ENCODE results near the gene PPFIA4. TPM values are rescaled to one million over a fixed set of nuclear protein-coding genes. Genes with fewer than 3 reads are reported as not detected.
A peak's percentile ranks its signal among the peaks of the same experiment; 100 is the strongest.

The PPFIA4 gene
- total and polyA plus RNA-seq, 7 donors, result 8.3 to 99.8 (median 29.1) TPM

DNA sequence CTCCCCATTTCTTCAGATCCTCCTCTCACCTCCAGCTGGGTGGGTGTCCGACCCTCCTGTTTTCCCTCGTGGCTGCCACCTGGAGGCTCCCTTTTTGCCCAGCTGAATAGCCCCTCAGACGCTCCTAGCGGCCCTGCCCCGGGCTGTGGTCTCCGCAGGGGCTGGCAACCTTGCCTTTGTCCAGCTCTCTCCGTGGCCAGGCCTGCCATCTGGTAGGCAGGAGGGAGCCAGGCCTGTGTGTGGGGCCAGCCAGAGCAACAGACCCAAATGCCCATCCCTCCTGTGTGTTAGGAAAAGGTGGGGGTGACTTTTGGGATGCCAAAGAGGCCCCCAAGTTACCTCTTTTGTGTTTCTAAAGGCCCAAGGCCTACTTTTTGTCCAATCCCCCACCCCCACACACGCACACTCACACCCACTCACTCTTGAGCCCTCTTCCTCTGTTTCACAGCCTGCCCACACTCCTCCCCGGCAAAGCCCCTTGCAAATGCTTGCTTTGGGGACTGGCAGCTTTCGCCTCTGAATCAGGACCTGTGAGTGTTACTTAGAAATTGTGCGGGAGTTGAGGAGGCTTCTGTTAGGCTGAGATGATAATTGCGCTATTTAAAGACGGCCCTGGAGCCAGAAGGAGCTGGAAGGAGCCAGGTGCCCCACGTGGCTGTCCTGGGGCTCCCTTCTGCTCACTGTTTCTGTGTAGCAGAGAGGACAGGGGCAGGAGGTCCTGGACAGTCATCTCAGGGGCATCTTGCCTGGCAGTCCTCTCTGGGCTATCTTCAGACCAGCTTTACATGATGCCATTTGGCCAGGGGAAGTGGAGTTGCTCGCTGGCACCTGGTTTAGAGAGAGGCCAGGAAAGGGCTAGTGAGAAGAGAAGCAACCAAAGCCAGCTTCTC lies 9.1 kb downstream of the PPFIA4 start:
- TF ChIP-seq, protein P1, sequence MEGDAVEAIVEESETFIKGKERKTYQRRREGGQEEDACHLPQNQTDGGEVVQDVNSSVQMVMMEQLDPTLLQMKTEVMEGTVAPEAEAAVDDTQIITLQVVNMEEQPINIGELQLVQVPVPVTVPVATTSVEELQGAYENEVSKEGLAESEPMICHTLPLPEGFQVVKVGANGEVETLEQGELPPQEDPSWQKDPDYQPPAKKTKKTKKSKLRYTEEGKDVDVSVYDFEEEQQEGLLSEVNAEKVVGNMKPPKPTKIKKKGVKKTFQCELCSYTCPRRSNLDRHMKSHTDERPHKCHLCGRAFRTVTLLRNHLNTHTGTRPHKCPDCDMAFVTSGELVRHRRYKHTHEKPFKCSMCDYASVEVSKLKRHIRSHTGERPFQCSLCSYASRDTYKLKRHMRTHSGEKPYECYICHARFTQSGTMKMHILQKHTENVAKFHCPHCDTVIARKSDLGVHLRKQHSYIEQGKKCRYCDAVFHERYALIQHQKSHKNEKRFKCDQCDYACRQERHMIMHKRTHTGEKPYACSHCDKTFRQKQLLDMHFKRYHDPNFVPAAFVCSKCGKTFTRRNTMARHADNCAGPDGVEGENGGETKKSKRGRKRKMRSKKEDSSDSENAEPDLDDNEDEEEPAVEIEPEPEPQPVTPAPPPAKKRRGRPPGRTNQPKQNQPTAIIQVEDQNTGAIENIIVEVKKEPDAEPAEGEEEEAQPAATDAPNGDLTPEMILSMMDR (IDR thresholded peaks at IDR 0.05), result no peak
- Histone ChIP-seq H3K4me3 (peak overlapping the region; percentile 54), H3K36me3 (ENCODE audit: insufficient read depth in 1 of 2, low read depth in 1 of 2) (peaks cover 0 to 13% of the 10 kb centered on the region in 2 donors), H3K9me3 (no peaks in the 10 kb centered on the region), H3K27ac (peak overlapping the region; percentile 97), H3K27me3 (ENCODE audit: insufficient read depth in 3 of 3, low read length in 2 of 3) (no peaks in the 10 kb centered on the region), H3K4me1 (peaks cover 72% of the 10 kb centered on the region)
- ATAC-seq (peak; percentile 41 to 69 (median 58)), DNase-seq (peak; percentile 59 to 87)
- intact Hi-C loops (cut with DNase I), result loop anchor here in 1 of 2 donors (5.0 kb wide), 1 partner anchor 167 kb away; no protein-coding TSS in a partner anchor
- 50 to 58% (median 53%) methylated on average over 15 of the region's 15 CpGs for WGBS, 3 donors

DNA sequence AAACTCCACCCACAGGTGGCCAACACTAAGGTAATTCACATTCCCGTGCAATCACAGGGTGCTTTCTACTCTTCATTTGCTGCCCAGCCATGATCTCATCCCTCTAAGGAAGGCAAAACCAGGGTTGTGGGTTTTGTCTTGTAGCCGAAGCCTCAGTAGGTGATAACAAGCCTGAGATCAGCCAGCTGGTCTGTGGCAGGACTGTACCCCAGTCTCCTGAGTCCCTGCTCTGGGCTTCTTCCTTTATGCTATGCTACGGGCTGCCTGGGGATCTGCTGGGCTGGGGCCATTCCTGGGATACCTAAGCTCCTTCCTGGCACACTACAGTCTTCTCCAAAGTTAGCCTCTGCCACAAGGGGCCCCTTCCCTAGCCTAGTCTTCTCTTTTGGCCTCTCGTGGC lies 9.8 kb downstream of the PPFIA4 start:
- no peak for DNase-seq
- intact Hi-C loops (cut with DNase I), result loop anchor here in 1 of 2 donors (5.0 kb wide), 1 partner anchor 166 kb away; no protein-coding TSS in a partner anchor
- TF ChIP-seq, protein P1 (IDR thresholded peaks at IDR 0.05), result no peak

DNA sequence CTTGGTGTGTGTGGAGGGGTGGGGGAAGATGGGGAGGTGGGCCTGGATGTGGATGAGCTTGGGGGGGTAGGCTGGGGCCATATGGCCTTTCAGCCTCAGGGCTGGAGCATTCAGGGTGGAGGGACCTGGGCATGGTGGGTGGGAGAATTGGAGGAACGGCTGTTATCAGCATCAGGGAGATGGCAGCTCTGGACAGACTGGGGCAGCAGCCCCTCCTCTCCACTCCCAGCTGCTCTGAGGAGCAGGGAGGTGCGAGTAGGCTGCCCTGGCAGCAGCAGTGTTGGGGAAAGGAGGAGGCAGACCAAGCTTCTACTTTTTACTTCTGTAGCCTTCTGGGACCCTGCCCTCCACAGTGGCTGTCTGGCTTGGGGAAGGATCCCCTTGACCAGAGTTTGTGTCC lies 10.2 kb downstream of the PPFIA4 start:
- intact Hi-C loops (cut with DNase I), result loop anchor here in 1 of 2 donors (5.0 kb wide), 1 partner anchor 166 kb away; no protein-coding TSS in a partner anchor
- ATAC-seq (no peak), DNase-seq (no peak)
- Histone ChIP-seq H3K36me3 (ENCODE audit: insufficient read depth in 1 of 2, low read depth in 1 of 2) (peaks cover 0 to 4% of the 10 kb centered on the region in 2 donors), H3K9me3 (no peaks in the 10 kb centered on the region), H3K4me1 (peaks cover 76% of the 10 kb centered on the region), H3K4me3 (peak overlapping the region; percentile 54), H3K27ac (peak overlapping the region; percentile 97), H3K27me3 (ENCODE audit: insufficient read depth in 3 of 3, low read length in 2 of 3) (no peaks in the 10 kb centered on the region)
- 26 to 49% (median 27%) methylated on average over 2 of the region's 2 CpGs for WGBS, 3 donors
- TF ChIP-seq, protein P1 (IDR thresholded peaks at IDR 0.05), result no peak

More for the DNA sequence above, 9.8 kb downstream of the PPFIA4 start:
- Histone ChIP-seq H3K36me3 (ENCODE audit: insufficient read depth in 1 of 2, low read depth in 1 of 2) (peaks cover 0 to 8% of the 10 kb centered on the region in 2 donors), H3K27ac (peak overlapping the region; percentile 97), H3K4me3 (peak overlapping the region; percentile 54), H3K27me3 (ENCODE audit: insufficient read depth in 3 of 3, low read length in 2 of 3) (no peaks in the 10 kb centered on the region), H3K9me3 (no peaks in the 10 kb centered on the region), H3K4me1 (peaks cover 76% of the 10 kb centered on the region)
- 28 to 55% (median 29%) methylated on average over 4 of the region's 4 CpGs for WGBS, 3 donors
- no peak for ATAC-seq

DNA sequence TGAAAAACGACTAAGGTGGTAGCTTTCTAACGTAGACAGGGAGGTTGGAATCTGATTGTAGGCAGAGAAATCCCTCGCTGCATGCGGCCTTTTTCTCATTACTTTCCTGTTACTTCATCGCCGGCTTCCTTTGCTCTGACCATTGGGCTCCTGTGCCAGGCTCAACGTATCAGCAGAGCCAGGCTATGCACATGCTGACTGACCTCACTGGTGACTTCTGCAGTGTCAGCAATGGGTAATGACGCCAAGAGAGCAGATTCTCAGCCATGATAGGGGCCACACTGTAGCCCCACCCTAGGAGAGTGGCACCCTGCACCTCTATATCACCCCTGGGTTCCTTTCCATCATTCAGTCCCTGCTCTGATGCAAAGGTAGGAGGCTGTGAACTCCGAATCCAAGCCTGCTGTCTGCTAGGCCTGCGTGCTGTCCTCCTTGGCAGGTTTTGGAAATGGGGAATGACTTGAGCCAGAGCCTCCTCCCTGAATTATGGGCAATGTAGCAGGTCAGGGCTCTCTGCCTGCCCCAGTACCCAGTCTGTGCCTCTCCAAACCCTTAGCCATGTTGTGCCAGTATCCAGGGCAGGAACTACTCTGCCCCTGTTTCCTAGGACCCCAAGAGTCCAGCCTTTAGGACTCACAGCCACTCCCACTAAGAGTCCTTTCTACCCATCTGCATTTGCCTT lies 11.4 kb downstream of the PPFIA4 start:
- Histone ChIP-seq H3K36me3 (ENCODE audit: insufficient read depth in 1 of 2, low read depth in 1 of 2) (peaks cover 0 to 3% of the 10 kb centered on the region in 2 donors), H3K4me1 (peaks cover 85% of the 10 kb centered on the region), H3K27ac (peak overlapping the region; percentile 97), H3K9me3 (no peaks in the 10 kb centered on the region), H3K27me3 (ENCODE audit: insufficient read depth in 3 of 3, low read length in 2 of 3) (no peaks in the 10 kb centered on the region), H3K4me3 (peak overlapping the region; percentile 54)
- TF ChIP-seq, protein P1 (IDR thresholded peaks at IDR 0.05), result no peak
- ATAC-seq (peak; percentile 21 to 41 (median 28)), DNase-seq (no peak)
- 22 to 55% (median 25%) methylated on average over 10 of the region's 10 CpGs for WGBS, 3 donors
- intact Hi-C loops (cut with DNase I), result loop anchor here in 1 of 2 donors (2.0 to 5.0 kb wide), 3 partner anchors 89 to 231 kb away; partner anchors contain the start of gene ADORA1
